ENCODE results near the gene ADD2. TPM values are rescaled to one million over a fixed set of nuclear protein-coding genes. Genes with fewer than 3 reads are reported as not detected.
A peak's percentile ranks its signal among the peaks of the same experiment; 100 is the strongest.
"Not testable (repeated sequence)": the region's sequence is repeated elsewhere in the genome, so short reads cannot be mapped to it uniquely, and the experiment has no call there.

ADD2 gene
- total RNA-seq, 1 donor from 2014 or later = 435 TPM

DNA sequence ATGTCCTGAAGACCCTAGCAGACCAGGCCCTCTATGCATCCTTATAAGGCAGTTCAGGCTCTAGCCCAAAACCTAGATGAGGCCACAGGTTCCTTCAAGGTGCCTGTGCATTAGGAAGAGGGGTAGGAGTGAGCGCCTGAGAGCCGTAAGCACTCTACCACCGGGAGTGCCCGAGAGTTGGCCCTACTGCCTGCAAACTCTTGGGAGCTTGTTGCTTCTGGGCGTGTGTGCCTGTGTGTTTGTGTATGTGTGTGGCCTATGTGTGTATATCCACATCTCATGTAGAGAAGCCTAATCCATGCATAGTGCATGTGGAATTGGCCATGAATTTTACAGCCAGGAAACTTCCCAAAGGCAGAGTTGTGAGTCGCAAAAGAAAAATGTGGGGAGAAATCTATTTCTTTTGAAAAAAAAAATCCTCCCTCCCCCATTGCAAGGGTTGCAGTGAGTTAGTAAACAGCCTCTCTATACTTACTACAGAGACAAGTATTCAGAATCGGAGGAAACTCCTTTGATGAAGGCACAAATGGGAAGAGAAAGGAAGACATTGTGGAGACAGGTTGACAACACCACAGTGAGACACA, 96.8 kb downstream of the ADD2 start:
- DNase-seq = no peak

GRCh38 chr2:70670626-70671025, 97.4 kb downstream of the ADD2 start:
- DNase-seq = no peak

GRCh38 chr2:70670202-70670601, 97.8 kb downstream of the ADD2 start:
- DNase-seq = no peak

DNA sequence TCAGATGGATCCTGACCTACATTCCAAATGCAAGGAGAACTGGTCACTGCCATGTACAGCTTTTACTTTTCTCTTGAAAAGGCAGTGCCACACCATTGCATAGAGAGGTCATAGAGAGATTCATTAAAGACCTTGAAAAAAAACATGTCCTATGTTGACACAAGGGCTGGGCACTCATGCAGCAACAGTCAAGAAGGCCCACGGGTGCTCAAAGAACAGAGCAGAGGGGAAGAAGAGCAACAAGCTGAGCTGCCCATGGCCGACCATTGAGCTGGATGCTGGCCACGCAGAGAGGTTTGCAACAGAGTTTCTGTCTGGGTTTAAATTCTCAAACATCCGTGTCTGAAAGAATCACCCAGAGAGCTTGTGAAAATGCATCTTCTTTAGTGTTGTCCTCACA, 99.1 kb downstream of the ADD2 start:
- DNase-seq = no peak

DNA sequence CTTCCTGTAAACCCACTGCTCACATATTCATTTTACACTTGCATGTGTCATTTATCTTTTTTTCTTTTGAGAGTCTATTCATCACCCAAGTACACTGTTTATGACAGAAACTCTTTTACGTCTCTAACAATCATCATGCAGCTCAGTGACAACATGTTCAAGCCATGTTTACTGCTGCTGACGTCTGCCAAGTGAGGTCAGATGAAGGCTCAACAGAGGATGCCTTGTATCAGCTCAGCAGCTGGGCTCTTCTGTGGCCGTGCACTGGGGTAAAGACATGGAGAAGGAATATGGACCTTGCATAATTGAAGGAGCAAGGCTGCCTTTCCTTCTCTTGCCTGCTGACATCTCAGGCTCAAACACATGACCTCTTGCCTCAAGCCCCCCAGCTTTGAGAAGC, 99.6 kb downstream of the ADD2 start:
- no peak for DNase-seq

GRCh38 chr2:70664525-70664924, 103.5 kb downstream of the ADD2 start:
- DNase-seq = no peak

DNA sequence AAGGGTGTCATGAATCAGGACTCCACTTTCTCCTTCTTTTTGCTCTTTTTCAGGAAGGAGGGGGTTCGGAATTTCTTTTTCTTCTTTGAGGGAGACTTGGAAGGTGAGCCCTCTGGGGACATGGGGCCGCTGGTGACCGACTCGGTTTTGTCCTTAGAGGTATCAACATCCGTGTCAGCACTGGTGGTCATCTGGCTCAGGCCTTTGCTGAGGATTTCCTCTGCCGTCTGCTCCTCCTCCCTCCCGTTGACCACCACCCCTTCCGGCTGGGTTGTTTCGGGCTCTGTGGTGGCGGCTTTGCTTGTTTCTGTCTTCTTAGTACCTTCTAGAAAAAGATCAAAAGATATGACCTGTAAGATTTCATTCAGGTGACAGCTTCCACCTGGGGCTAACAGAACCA, 104.6 kb downstream of the ADD2 start:
- no peak for DNase-seq

DNA sequence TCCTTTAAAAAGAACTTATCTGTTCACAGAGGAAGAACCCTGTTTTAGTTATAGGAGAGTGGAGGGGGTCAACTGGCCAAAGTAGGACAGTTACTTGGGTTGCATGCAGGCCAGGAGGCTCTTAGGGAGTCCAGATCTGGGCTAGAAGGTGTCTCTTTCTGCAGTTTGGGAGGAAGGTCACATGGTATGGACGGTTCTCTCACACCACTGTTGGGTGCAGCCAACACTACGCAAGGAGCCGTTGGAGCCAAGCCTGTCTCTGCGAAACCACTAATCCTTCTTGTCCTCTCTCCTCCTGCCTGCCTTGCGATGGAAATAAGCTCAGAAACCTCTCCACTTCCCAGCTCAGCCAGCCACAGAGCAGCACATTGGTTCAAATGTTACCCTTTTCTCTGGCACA, 108.4 kb downstream of the ADD2 start:
- DNase-seq = no peak

GRCh38 chr2:70658476-70658875, 109.5 kb downstream of the ADD2 start:
- DNase-seq = no peak

- no peak for DNase-seq
Measured at GRCh38 chr2:70657246-70657645, 110.8 kb downstream of the ADD2 start.

GRCh38 chr2:70656421-70657010, 111.5 kb downstream of the ADD2 start:
- DNase-seq = no peak

DNA sequence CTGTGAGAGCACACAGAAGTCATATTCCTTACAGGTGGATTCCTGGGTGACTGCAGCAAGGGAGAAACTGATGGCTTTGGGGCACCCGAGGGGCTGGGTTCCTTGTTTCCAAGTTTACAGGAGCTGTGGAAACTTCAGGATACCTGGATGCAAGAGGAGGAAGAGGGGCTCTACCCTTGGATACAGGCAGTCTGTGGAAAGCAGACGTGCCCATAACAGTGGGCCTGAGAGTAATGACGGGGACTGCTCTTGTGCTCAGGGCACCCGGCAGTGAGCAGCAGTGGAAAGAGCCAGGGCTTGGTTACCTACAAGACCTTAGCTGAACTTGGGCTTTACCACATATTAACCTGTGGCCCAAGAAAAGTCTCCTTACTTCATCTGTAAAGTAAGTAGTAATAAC, 112.2 kb downstream of the ADD2 start:
- no peak for DNase-seq

GRCh38 chr2:70655211-70655610, 112.8 kb downstream of the ADD2 start:
- not testable (repeated sequence) for DNase-seq

DNA sequence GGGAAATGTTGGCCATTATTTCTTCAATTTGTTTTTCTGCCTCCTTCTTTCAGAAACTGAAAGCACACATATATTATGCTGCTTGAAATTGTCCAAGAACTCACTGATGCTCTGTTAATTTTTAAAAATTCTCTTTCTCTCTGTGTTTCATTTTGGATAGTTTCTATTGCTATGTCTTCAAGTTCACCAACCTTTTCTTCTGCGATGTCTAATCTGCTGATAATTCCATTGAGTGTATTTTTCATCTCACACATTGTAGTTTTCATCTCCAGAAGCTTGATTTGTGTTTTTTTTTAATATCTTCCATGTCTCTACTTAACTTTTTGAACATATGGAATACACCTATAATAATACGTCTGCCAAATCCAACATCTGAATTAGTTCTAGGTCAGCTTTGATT, 116.3 kb downstream of the ADD2 start:
- DNase-seq = no peak

- DNase-seq = no peak
Measured at GRCh38 chr2:70651014-70651413, 117.0 kb downstream of the ADD2 start.

DNA sequence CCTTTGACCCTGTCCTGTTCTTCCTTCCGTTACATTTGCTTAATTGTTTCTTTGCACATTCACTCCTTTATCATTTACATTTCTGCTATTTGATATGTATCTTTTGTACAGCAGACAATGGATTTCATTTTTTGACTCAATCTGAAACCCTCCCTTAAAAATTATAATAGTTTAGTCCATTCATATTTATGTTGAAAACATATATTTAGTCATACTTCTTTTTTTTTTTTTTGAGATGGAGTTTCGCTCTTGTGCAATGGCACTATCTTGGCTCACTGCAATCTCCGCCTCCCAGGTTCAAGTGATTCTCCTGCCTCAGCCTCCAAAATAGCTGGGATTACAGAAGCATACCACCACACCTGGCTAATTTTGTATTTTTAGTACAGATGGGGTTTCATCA, 119.0 kb downstream of the ADD2 start:
- no peak for DNase-seq

GRCh38 chr2:70647873-70648481, 120.0 kb downstream of the ADD2 start:
- DNase-seq = peak; percentile 20

- no peak for DNase-seq
Measured at GRCh38 chr2:70646420-70646818, 121.6 kb downstream of the ADD2 start.

GRCh38 chr2:70645733-70646419, 122.1 kb downstream of the ADD2 start:
- no peak for DNase-seq

GRCh38 chr2:70643715-70644114, 124.3 kb downstream of the ADD2 start:
- no peak for DNase-seq

DNA sequence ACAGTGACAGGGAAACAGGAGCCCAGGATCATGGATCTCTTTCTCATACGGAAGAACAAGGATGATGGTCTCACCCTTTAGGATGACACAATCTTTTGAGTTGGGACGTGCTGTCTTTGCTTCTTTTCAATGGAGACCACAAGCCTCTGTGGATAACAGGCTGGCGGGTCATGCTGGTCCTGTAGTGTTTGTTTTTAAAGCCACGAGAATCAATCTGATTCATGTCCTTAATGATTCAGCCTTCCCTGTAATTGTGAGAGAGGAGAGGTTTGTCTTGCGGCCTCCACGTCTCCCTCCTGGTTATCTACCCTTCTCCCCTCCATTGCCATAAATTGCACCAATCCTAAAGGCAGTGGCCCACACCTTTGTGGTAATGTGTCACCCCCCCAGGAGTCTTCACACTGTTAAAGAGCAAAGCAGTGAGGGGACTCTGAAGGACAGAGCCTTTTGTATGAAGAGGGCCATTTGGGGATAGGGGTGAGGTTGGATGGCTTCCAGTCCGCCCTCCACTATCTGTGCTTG, 126.7 kb downstream of the ADD2 start:
- DNase-seq = no peak

DNA sequence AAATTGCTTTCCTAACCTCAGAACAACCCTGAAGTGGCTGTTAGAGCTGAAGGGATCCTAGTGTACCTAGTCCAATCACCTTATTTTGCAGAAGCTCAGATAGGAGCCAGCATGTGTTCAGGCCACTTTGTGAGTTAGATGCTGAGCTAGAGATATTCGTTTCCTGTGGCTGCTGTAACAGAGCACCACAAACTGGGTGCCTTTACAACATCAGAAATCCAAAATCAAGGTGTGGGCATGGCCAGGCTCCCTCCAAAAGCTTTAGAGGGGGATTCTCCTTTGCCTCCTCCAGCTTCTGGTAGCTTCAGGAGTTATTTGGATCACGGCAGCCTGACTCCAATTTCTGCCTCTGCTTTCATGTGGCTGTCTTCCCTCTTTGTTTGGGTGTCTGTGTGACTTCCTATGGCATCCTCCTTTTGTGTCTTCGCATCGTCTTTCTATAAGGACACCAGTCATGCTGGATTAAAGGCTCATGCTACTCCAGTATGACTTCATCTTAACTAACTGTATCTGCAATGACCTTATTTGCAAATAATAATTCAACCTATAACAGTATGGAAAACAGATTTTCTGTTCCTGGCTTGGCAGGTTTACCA, 128.1 kb downstream of the ADD2 start:
- no peak for DNase-seq

DNA sequence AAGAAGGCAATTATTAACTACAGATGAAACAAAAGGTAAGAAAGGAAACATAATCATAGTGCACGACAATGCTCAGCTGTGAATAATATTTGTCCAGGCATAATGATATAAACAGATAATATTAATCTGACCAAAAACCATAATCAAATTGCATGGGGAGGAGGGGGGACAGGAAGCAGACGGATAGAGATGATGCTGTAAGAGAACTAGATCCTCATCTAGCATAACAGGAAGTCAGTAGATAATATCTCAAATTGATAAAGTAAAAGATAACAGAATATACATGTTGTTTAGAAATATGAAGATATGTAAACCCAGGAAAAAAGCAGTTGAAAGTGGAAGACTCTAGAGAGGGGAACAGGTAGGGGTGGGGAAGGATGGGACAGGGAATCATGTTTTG, 129.4 kb downstream of the ADD2 start:
- DNase-seq = no peak
